GM12878 (cell line): ENCODE measurements around the gene POLE4. TPM values are rescaled to one million over a fixed set of nuclear protein-coding genes. Genes with fewer than 3 reads are reported as not detected.

Experiments
- ATF3 ChIP-seq: IDR thresholded peaks from 2 replicates; pipeline ENCODE4 v1.6.1; 2011; ENCODE audit warnings: low read depth, mild to moderate bottlenecking, low read length, moderate library complexity, borderline replicate concordance; ENCODE audit errors: extremely low read depth
- CEBPB ChIP-seq, 2 experiments: fragments of 150-350 bp in 1 of 2; IDR thresholded peaks; 2 replicates each; pipeline ENCODE4 v1.6.1; 2012 to 2014; ENCODE audit warnings: low read depth in 2 of 2, low read length in 2 of 2, borderline replicate concordance in 1 of 2, inconsistent platforms in 1 of 2
- CHD4 ChIP-seq: fragments of 200-600 bp; sonication (generic); IDR thresholded peaks from 2 replicates; pipeline ENCODE4 v1.6.1; 2016; ENCODE audit warnings: mild to moderate bottlenecking
- CUX1 ChIP-seq: IDR thresholded peaks from 2 replicates; pipeline ENCODE4 v1.6.1; 2012; ENCODE audit warnings: improper control_type of control experiment, low read depth, low read length; ENCODE audit not compliant: insufficient replicate concordance
- EZH2 ChIP-seq: IDR thresholded peaks from 2 replicates; pipeline ENCODE4 v1.6.1; 2012; ENCODE audit warnings: low read depth, mild to moderate bottlenecking, control low read depth, inconsistent platforms, low read length, borderline replicate concordance; ENCODE audit not compliant: control insufficient read depth
- FOXK2 ChIP-seq: fragments of 450-650 bp; IDR thresholded peaks from 2 replicates; pipeline ENCODE4 v1.6.1; 2017; ENCODE audit warnings: mild to moderate bottlenecking, moderate library complexity
- LARP7 ChIP-seq: fragments of 450-650 bp; IDR thresholded peaks from 2 replicates; pipeline ENCODE4 v1.6.1; 2017; ENCODE audit warnings: mild to moderate bottlenecking
- MEF2A ChIP-seq: IDR thresholded peaks from 2 replicates; pipeline ENCODE4 v1.6.1; 2011; ENCODE audit warnings: low read depth, mild to moderate bottlenecking, low read length, moderate library complexity; ENCODE audit not compliant: insufficient read depth
- MYB ChIP-seq: fragments of 150-350 bp; IDR thresholded peaks from 2 replicates; pipeline ENCODE4 v1.6.1; 2014; ENCODE audit warnings: mild to moderate bottlenecking, low read depth, low read length, borderline replicate concordance
- NKRF ChIP-seq: fragments of 450-650 bp; conservative IDR thresholded peaks from 2 replicates; pipeline ENCODE4 v1.6.1; 2017; ENCODE audit warnings: mild to moderate bottlenecking, moderate library complexity
- SIN3A ChIP-seq: IDR thresholded peaks from 2 replicates; pipeline ENCODE4 v1.6.1; 2012; ENCODE audit warnings: low read depth, low read length, improper control_type of control experiment
- SUZ12 ChIP-seq: fragments of 200-600 bp; sonication (generic); IDR thresholded peaks from one replicate; pipeline ENCODE4 v1.6.1; 2018; ENCODE audit warnings: antibody characterized with exemption, mild to moderate bottlenecking; ENCODE audit not compliant: unreplicated experiment
- YBX1 ChIP-seq: fragments of 450-650 bp; IDR thresholded peaks from 2 replicates; pipeline ENCODE4 v1.6.1; 2016; ENCODE audit warnings: antibody characterized with exemption
- ZNF217 ChIP-seq: fragments of 450-650 bp; IDR thresholded peaks from 2 replicates; pipeline ENCODE4 v1.6.1; 2017; ENCODE audit warnings: antibody characterized with exemption, mild to moderate bottlenecking
- ZNF384 ChIP-seq: IDR thresholded peaks from 2 replicates; pipeline ENCODE4 v1.6.1; 2012; ENCODE audit warnings: low read depth, mild to moderate bottlenecking, low read length, improper control_type of control experiment, borderline replicate concordance
- polyA plus RNA-seq, 11 experiments: library from polyadenylated mRNA; depleted of rRNA in 4 of 11; unstranded in 6 of 11; stranded (reverse) in 5 of 11; fragments of >200 nt; fragmentation: Nextera tagmentation in 4 of 11; fragmentation: Illumina TruSeq in 1 of 11; extraction: Ambion mirVana in 4 of 11; extraction: Trizol in 1 of 11; gene quantifications; 1 replicate in 1 of 11; 2 replicates in 10 of 11; pipeline versions ENCODE4 v1.2.1 to v1.2.3, GENCODE V29; 2011 to 2016; ENCODE audit warnings: inconsistent platforms in 2 of 11, missing spikeins in 2 of 11, low read depth in 1 of 11
- total RNA-seq, 4 experiments: library from RNA; depleted of rRNA in 3 of 4; stranded (reverse); fragments of >200 nt in 3 of 4; fragmentation: Illumina TruSeq in 1 of 4; extraction: Trizol in 1 of 4; gene quantifications; 2 replicates each; pipeline versions ENCODE4 v1.2.1 to v1.2.3, GENCODE V29; 2013 to 2021
- TF ChIP-seq, protein P1 (sequence below), 3 experiments: IDR thresholded peaks in 2 of 3; conservative IDR thresholded peaks in 1 of 3; 2 replicates each; pipeline ENCODE4 v1.5.1; 2011; ENCODE audit warnings: low read depth in 3 of 3, low read length in 3 of 3, mild to moderate bottlenecking in 3 of 3, control low read depth in 2 of 3, moderate library complexity in 2 of 3, inconsistent platforms in 1 of 3, mixed read lengths in 1 of 3; ENCODE audit not compliant: control insufficient read depth in 2 of 3, insufficient read depth in 1 of 3; ENCODE audit errors: extremely low read depth in 1 of 3

The POLE4 gene
- total and polyA plus RNA-seq, 10 of the 15 experiments (the other 5 are each of a cell fraction or from before 2014, with no cell fraction given) = 38.5 to 221 (median 66.8) TPM

DNA sequence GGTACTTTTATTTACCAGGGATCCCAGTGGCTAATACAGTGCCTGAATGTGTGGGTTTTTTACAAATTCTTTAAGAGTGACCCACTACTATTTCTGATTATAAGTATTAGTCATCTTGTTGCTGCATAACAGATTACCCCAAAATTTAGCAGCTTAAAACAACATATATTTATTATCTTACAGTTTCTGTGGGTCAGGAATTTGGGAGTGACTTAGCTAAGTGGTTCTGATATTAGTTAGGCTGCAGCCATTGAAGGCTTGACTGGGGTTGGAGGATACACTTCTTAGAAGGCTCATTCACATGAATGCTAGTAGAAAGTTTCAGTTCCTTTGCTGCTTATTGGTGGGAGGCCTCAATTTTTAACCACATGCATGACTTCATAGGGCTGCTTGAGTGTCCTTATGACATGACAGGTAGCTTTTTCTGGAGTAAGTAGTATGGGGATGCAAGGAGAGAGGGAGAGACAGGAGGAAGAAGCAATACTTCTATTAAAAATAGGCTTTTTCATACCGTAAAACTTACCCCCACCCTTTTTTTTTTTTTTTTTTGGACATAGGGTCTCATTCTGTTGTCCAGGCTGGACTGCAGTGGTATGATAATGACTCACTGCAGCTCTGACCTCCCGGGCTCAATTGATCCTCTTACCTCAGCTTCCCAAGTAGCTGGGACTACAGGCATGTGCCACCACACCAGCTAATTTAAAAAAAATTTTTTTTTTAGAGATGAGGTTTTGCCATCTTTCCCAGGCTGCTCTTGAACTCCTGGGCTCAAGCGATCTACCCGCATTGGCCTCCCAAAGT is 13.3 kb upstream of the POLE4 start (continued):
- no peak for TF ChIP-seq ATF3
- no peak for TF ChIP-seq LARP7
- TF ChIP-seq, protein P1, sequence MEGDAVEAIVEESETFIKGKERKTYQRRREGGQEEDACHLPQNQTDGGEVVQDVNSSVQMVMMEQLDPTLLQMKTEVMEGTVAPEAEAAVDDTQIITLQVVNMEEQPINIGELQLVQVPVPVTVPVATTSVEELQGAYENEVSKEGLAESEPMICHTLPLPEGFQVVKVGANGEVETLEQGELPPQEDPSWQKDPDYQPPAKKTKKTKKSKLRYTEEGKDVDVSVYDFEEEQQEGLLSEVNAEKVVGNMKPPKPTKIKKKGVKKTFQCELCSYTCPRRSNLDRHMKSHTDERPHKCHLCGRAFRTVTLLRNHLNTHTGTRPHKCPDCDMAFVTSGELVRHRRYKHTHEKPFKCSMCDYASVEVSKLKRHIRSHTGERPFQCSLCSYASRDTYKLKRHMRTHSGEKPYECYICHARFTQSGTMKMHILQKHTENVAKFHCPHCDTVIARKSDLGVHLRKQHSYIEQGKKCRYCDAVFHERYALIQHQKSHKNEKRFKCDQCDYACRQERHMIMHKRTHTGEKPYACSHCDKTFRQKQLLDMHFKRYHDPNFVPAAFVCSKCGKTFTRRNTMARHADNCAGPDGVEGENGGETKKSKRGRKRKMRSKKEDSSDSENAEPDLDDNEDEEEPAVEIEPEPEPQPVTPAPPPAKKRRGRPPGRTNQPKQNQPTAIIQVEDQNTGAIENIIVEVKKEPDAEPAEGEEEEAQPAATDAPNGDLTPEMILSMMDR (IDR thresholded peaks at IDR 0.05 in 2 of 3, conservative IDR thresholded peaks at IDR 0.05 in 1 of 3; ENCODE audit: control insufficient read depth in 2 of 3, extremely low read depth in 1 of 3, insufficient read depth in 1 of 3, low read depth in 3 of 3, low read length in 3 of 3) = no peak
- TF ChIP-seq ZNF217 = no peak; the same call in 1 of the 2 replicates
- no peak for TF ChIP-seq SIN3A
- no peak for TF ChIP-seq CHD4
- TF ChIP-seq YBX1 = no peak
- TF ChIP-seq CEBPB (IDR thresholded peaks at IDR 0.05; ENCODE audit: borderline replicate concordance in 1 of 2, low read depth in 2 of 2, low read length in 2 of 2) = no peak
- TF ChIP-seq FOXK2 = no peak
- TF ChIP-seq NKRF = no peak
- TF ChIP-seq SUZ12 = no peak
- TF ChIP-seq MYB = no peak
- no peak for TF ChIP-seq EZH2
- TF ChIP-seq MEF2A = peak; percentile 38; the same call in 1 of the 2 replicates
- TF ChIP-seq CUX1 = no peak
- TF ChIP-seq ZNF384 = no peak
